Measurements from ENCODE around the gene AFM. TPM values are rescaled to one million over a fixed set of nuclear protein-coding genes. Genes with fewer than 3 reads are reported as not detected.

Gene AFM
- total RNA-seq, 1 donor from 2014 or later = not detected

GRCh38 chr4:73448448-73449203 is 32.9 kb upstream of the AFM start:
- DNase-seq (ENCODE audit: extremely low read depth, low read depth, low spot score) = no peak

GRCh38 chr4:73450398-73451004 is 31.0 kb upstream of the AFM start:
- no peak for DNase-seq (ENCODE audit: extremely low read depth, low read depth, low spot score)

GRCh38 chr4:73451404-73451803 is 30.1 kb upstream of the AFM start:
- DNase-seq (ENCODE audit: extremely low read depth, low read depth, low spot score) = no peak

- DNase-seq (ENCODE audit: extremely low read depth, low read depth, low spot score) = no peak
Measured at GRCh38 chr4:73451981-73452747, 29.4 kb upstream of the AFM start.

GRCh38 chr4:73452953-73453700 is 28.4 kb upstream of the AFM start:
- no peak for DNase-seq (ENCODE audit: extremely low read depth, low read depth, low spot score)

GRCh38 chr4:73453701-73454005 is 27.9 kb upstream of the AFM start:
- no peak for DNase-seq (ENCODE audit: extremely low read depth, low read depth, low spot score)

- DNase-seq (ENCODE audit: extremely low read depth, low read depth, low spot score) = no peak
Measured at GRCh38 chr4:73454920-73455319, 26.6 kb upstream of the AFM start.

GRCh38 chr4:73456177-73457022 is 25.1 kb upstream of the AFM start:
- DNase-seq (ENCODE audit: extremely low read depth, low read depth, low spot score) = no peak

- no peak for DNase-seq (ENCODE audit: extremely low read depth, low read depth, low spot score)
Measured at GRCh38 chr4:73458184-73459047, 23.1 kb upstream of the AFM start.

GRCh38 chr4:73459048-73459421 is 22.5 kb upstream of the AFM start:
- DNase-seq (ENCODE audit: extremely low read depth, low read depth, low spot score) = no peak

- no peak for DNase-seq (ENCODE audit: extremely low read depth, low read depth, low spot score)
Measured at GRCh38 chr4:73460913-73461522, 20.5 kb upstream of the AFM start.

- no peak for DNase-seq (ENCODE audit: extremely low read depth, low read depth, low spot score)
Measured at GRCh38 chr4:73468170-73468569, 13.4 kb upstream of the AFM start.

GRCh38 chr4:73470728-73471127 is 10.8 kb upstream of the AFM start:
- no peak for DNase-seq (ENCODE audit: extremely low read depth, low read depth, low spot score)

- DNase-seq (ENCODE audit: extremely low read depth, low read depth, low spot score) = no peak
Measured at GRCh38 chr4:73477176-73477575, 4.4 kb upstream of the AFM start.

GRCh38 chr4:73479323-73479722 is 2.2 kb upstream of the AFM start:
- no peak for DNase-seq (ENCODE audit: extremely low read depth, low read depth, low spot score)

- DNase-seq (ENCODE audit: extremely low read depth, low read depth, low spot score) = no peak
Measured at GRCh38 chr4:73485085-73485484, 3.5 kb downstream of the AFM start.

- no peak for DNase-seq (ENCODE audit: extremely low read depth, low read depth, low spot score)
Measured at GRCh38 chr4:73485596-73485995, 4.1 kb downstream of the AFM start.

GRCh38 chr4:73486497-73486896 is 5.0 kb downstream of the AFM start:
- no peak for DNase-seq (ENCODE audit: extremely low read depth, low read depth, low spot score)

GRCh38 chr4:73487233-73487632 is 5.7 kb downstream of the AFM start:
- DNase-seq (ENCODE audit: extremely low read depth, low read depth, low spot score) = no peak
